Stimulated activated naive CD4-positive, alpha-beta T cell (primary cell): Measurements from ENCODE around the gene GATAD2A.

Experiments used
- DNase-seq, 6 experiments: peaks; one replicate each; lab custom pipeline; 2025; lab: John Stamatoyannopoulos, UW

The GATAD2A gene

GRCh38 chr19:19488875-19489690, 83.6 kb downstream of the GATAD2A start:
- peak; percentile 85 to 96 (median 92) for DNase-seq

- peak in 3 of 6 experiments; percentile 35 to 58 (median 51) for DNase-seq
Measured at GRCh38 chr19:19489804-19490204, 84.3 kb downstream of the GATAD2A start.

GRCh38 chr19:19490214-19490968, 84.9 kb downstream of the GATAD2A start:
- DNase-seq, result peak; percentile 57 to 85 (median 72)

GRCh38 chr19:19491321-19492025, 86.0 kb downstream of the GATAD2A start:
- no peak for DNase-seq

- no peak for DNase-seq
Measured at GRCh38 chr19:19492026-19492610, 86.6 kb downstream of the GATAD2A start.

GRCh38 chr19:19493841-19494546, 88.5 kb downstream of the GATAD2A start:
- DNase-seq, result no peak

GRCh38 chr19:19495614-19496603, 90.4 kb downstream of the GATAD2A start:
- no peak for DNase-seq

- DNase-seq, result no peak
Measured at GRCh38 chr19:19498255-19498991, 92.9 kb downstream of the GATAD2A start.

GRCh38 chr19:19499272-19499995, 94.0 kb downstream of the GATAD2A start:
- no peak for DNase-seq

GRCh38 chr19:19500975-19501644, 95.6 kb downstream of the GATAD2A start:
- DNase-seq, result no peak

GRCh38 chr19:19501798-19502197, 96.3 kb downstream of the GATAD2A start:
- no peak for DNase-seq

- no peak for DNase-seq
Measured at GRCh38 chr19:19502281-19502680, 96.8 kb downstream of the GATAD2A start.

GRCh38 chr19:19502808-19503602, 97.5 kb downstream of the GATAD2A start:
- DNase-seq, result no peak

- no peak for DNase-seq
Measured at GRCh38 chr19:19504754-19505668, 99.5 kb downstream of the GATAD2A start.

GRCh38 chr19:19505669-19506326, 100.3 kb downstream of the GATAD2A start:
- no peak for DNase-seq

GRCh38 chr19:19506592-19506991, 101.1 kb downstream of the GATAD2A start:
- DNase-seq, result no peak
